MV-4-11 (cell line): ENCODE measurements around the gene KCTD16.

Experiments
- DNase-seq: peaks from one replicate; lab custom pipeline; 2025; lab: John Stamatoyannopoulos, UW

The KCTD16 gene

GRCh38 chr5:144284931-144285502 lies 114.3 kb downstream of the KCTD16 start:
- DNase-seq: no peak

GRCh38 chr5:144289277-144289676 lies 118.6 kb downstream of the KCTD16 start:
- no peak for DNase-seq

- no peak for DNase-seq
Measured at GRCh38 chr5:144292029-144292428, 121.4 kb downstream of the KCTD16 start.

GRCh38 chr5:144295284-144295683 lies 124.6 kb downstream of the KCTD16 start:
- DNase-seq: no peak

- no peak for DNase-seq
Measured at GRCh38 chr5:144297081-144297480, 126.4 kb downstream of the KCTD16 start.

- DNase-seq: no peak
Measured at GRCh38 chr5:144298658-144299057, 128.0 kb downstream of the KCTD16 start.

GRCh38 chr5:144304688-144305087 lies 134.0 kb downstream of the KCTD16 start:
- no peak for DNase-seq

GRCh38 chr5:144307736-144308135 lies 137.1 kb downstream of the KCTD16 start:
- DNase-seq: no peak

- no peak for DNase-seq
Measured at GRCh38 chr5:144308174-144308573, 137.5 kb downstream of the KCTD16 start.

- no peak for DNase-seq
Measured at GRCh38 chr5:144308906-144309670, 138.4 kb downstream of the KCTD16 start.

- no peak for DNase-seq
Measured at GRCh38 chr5:144310621-144311020, 139.9 kb downstream of the KCTD16 start.

GRCh38 chr5:144313147-144313726 lies 142.6 kb downstream of the KCTD16 start:
- DNase-seq: no peak

GRCh38 chr5:144315026-144315425 lies 144.4 kb downstream of the KCTD16 start:
- no peak for DNase-seq

- no peak for DNase-seq
Measured at GRCh38 chr5:144315994-144316634, 145.4 kb downstream of the KCTD16 start.

- no peak for DNase-seq
Measured at GRCh38 chr5:144318011-144318410, 147.3 kb downstream of the KCTD16 start.

GRCh38 chr5:144318460-144318859 lies 147.8 kb downstream of the KCTD16 start:
- DNase-seq: no peak

- DNase-seq: no peak
Measured at GRCh38 chr5:144323181-144323580, 152.5 kb downstream of the KCTD16 start.

- DNase-seq: no peak
Measured at GRCh38 chr5:144325532-144325931, 154.9 kb downstream of the KCTD16 start.

GRCh38 chr5:144328494-144328893 lies 157.8 kb downstream of the KCTD16 start:
- DNase-seq: no peak

- no peak for DNase-seq
Measured at GRCh38 chr5:144328980-144329379, 158.3 kb downstream of the KCTD16 start.

- DNase-seq: no peak
Measured at GRCh38 chr5:144329681-144330080, 159.0 kb downstream of the KCTD16 start.

- no peak for DNase-seq
Measured at GRCh38 chr5:144331361-144331760, 160.7 kb downstream of the KCTD16 start.

- no peak for DNase-seq
Measured at GRCh38 chr5:144332265-144332664, 161.6 kb downstream of the KCTD16 start.
